Prostate gland (tissue), 2 donors: ENCODE results near the gene DDAH1.

ENCODE experiments used
- POLR2AphosphoS5 ChIP-seq: sonication (generic); formaldehyde crosslinking; IDR thresholded peaks from one replicate; pipeline ENCODE4 v1.6.1; 2017; ENCODE audit warnings: antibody characterized with exemption
- TF ChIP-seq, protein P1 (sequence below), 4 experiments: fragments of 200-600 bp in 2 of 4; fragments of 450-650 bp in 2 of 4; sonication (generic) in 2 of 4; IDR thresholded peaks; 1 replicate in 3 of 4; 2 replicates in 1 of 4; pipeline ENCODE4 v1.5.1; 2016 to 2019; ENCODE audit warnings: antibody characterized with exemption in 4 of 4, mild to moderate bottlenecking in 2 of 4, moderate library complexity in 2 of 4

DNA sequence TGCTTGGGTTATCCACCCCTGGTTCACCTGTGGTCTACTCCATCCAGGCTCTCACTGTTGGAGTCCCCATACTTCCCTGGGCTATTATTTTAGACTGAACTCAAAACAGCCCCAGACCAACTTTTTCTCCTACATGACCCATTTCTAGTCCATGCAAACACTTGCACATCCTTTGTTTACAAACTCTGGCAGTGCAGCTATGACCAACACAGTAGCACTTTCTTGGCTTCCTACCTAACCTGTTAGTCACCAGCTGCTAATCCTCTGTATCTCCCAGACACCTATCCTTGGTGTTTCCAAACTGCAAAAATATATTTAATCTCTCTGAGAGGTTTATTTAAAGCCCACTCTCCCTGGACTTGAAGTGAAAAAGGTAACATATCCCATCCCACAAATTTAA is 90.8 kb downstream of the DDAH1 start:
- TF ChIP-seq, protein P1, sequence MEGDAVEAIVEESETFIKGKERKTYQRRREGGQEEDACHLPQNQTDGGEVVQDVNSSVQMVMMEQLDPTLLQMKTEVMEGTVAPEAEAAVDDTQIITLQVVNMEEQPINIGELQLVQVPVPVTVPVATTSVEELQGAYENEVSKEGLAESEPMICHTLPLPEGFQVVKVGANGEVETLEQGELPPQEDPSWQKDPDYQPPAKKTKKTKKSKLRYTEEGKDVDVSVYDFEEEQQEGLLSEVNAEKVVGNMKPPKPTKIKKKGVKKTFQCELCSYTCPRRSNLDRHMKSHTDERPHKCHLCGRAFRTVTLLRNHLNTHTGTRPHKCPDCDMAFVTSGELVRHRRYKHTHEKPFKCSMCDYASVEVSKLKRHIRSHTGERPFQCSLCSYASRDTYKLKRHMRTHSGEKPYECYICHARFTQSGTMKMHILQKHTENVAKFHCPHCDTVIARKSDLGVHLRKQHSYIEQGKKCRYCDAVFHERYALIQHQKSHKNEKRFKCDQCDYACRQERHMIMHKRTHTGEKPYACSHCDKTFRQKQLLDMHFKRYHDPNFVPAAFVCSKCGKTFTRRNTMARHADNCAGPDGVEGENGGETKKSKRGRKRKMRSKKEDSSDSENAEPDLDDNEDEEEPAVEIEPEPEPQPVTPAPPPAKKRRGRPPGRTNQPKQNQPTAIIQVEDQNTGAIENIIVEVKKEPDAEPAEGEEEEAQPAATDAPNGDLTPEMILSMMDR (IDR thresholded peaks at IDR 0.05) = no peak
- no peak for TF ChIP-seq POLR2AphosphoS5
